ENCODE results near the gene CTSA.

CTSA gene

GRCh38 chr20:45890077-45890984 lies 804 bp upstream of the CTSA start:
- no peak for TF ChIP-seq ZFX (IDR thresholded peaks at IDR 0.05)
- TF ChIP-seq CTCF (conservative IDR thresholded peaks at IDR 0.05): no peak
- peak overlapping the region; percentile 78 for H3K27ac ChIP-seq

GRCh38 chr20:45892049-45892825 lies 1.1 kb downstream of the CTSA start:
- H3K27ac ChIP-seq: peak overlapping the region; percentile 78; the same call in 1 of the 2 replicates
- TF ChIP-seq ZFX (IDR thresholded peaks at IDR 0.05) (no peak), CTCF (conservative IDR thresholded peaks at IDR 0.05) (no peak)

GRCh38 chr20:45892828-45893500 lies 1.8 kb downstream of the CTSA start:
- TF ChIP-seq CTCF (conservative IDR thresholded peaks at IDR 0.05) (no peak), ZFX (IDR thresholded peaks at IDR 0.05) (no peak)
- no peak overlapping the region for H3K27ac ChIP-seq

GRCh38 chr20:45893831-45894230 lies 2.7 kb downstream of the CTSA start:
- no peak overlapping the region for H3K27ac ChIP-seq
- TF ChIP-seq ZFX (IDR thresholded peaks at IDR 0.05): no peak
- no peak for TF ChIP-seq CTCF (conservative IDR thresholded peaks at IDR 0.05)

DNA sequence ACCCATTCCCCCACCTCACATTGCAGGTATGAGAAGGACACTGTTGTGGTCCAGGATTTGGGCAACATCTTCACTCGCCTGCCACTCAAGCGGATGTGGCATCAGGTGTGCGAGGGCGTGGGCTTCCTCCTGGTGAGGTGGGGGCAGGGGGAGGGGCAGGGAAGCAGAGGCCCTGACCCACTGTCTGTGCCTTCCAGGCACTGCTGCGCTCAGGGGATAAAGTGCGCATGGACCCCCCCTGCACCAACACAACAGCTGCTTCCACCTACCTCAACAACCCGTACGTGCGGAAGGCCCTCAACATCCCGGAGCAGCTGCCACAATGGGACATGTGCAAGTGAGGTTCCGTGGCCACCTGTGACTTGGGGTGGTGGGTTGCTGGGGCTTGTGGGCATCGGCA lies 3.7 kb downstream of the CTSA start:
- no peak for TF ChIP-seq CTCF (conservative IDR thresholded peaks at IDR 0.05)
- no peak for TF ChIP-seq ZFX (IDR thresholded peaks at IDR 0.05)

DNA sequence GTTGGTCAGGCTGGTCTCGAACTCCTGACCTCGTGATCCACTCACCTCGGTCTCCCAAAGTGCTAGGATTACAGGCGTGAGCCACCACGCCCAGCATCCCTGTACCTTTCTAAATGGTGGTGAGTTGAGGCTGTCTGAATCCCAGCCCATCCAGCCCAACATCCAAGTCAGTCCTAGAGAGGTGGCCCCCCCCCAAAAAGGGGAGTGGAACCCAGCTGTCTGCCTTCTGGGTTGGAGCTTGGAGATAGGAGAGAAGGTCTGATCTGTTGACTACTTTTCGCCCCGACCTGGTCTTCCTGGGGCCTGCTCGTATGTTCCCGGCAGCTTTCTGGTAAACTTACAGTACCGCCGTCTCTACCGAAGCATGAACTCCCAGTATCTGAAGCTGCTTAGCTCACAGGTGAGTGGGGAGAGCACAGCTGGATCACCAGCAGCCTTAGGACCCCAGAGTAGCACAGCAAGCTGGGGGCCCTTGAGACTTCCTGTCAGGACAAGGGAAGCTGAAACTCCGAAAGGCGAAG lies 5.6 kb downstream of the CTSA start:
- TF ChIP-seq ZFX (IDR thresholded peaks at IDR 0.05): no peak
- TF ChIP-seq CTCF (conservative IDR thresholded peaks at IDR 0.05): no peak
- H3K27ac ChIP-seq: no peak overlapping the region

More for the DNA sequence above, 3.7 kb downstream of the CTSA start:
- no peak overlapping the region for H3K27ac ChIP-seq

Data from C4-2B (cell line).